GM21515 (cell line): Measurements from ENCODE around the gene LRRC57.
"Not testable (repeated sequence)": the region's sequence is repeated elsewhere in the genome, so short reads cannot be mapped to it uniquely, and the experiment has no call there.

Experiments used
- ATAC-seq: cut with Tn5 transposase; IDR thresholded peaks from one replicate; pipeline ENCODE4 v1.9.1; 2021; ENCODE audit not compliant: unreplicated experiment

LRRC57 gene

GRCh38 chr15:42548249-42549031 is at the start of gene LRRC57, which contains the start of gene HAUS2:
TSS of gene LRRC57 (minus strand) at chr15:42548793. CDS start at chr15:42548434, 359 bp downstream.
TSS of gene HAUS2 (plus strand) at chr15:42548838. CDS start at chr15:42548873, 35 bp downstream.
- ATAC-seq: peak; percentile 77

GRCh38 chr15:42595626-42596240 is 47.1 kb upstream of the LRRC57 start:
- ATAC-seq: no peak

GRCh38 chr15:42594095-42594494 is 45.5 kb upstream of the LRRC57 start:
- no peak for ATAC-seq

GRCh38 chr15:42593143-42593542 is 44.5 kb upstream of the LRRC57 start:
- no peak for ATAC-seq

- no peak for ATAC-seq
Measured at GRCh38 chr15:42592716-42593115, 44.1 kb upstream of the LRRC57 start.

GRCh38 chr15:42591238-42591934 is 42.8 kb upstream of the LRRC57 start:
- no peak for ATAC-seq

GRCh38 chr15:42590619-42591237 is 42.1 kb upstream of the LRRC57 start:
- ATAC-seq: no peak

- no peak for ATAC-seq
Measured at GRCh38 chr15:42584031-42584765, 35.6 kb upstream of the LRRC57 start.

GRCh38 chr15:42582569-42583375 is 34.2 kb upstream of the LRRC57 start:
- ATAC-seq: no peak

GRCh38 chr15:42581272-42581730 is 32.7 kb upstream of the LRRC57 start:
- ATAC-seq: peak; percentile 70

- ATAC-seq: no peak
Measured at GRCh38 chr15:42578984-42579537, 30.5 kb upstream of the LRRC57 start.

- no peak for ATAC-seq
Measured at GRCh38 chr15:42577514-42578031, 29.0 kb upstream of the LRRC57 start.

GRCh38 chr15:42576776-42577175 is 28.2 kb upstream of the LRRC57 start:
- no peak for ATAC-seq

GRCh38 chr15:42576040-42576594 is 27.5 kb upstream of the LRRC57 start:
- ATAC-seq: no peak

- ATAC-seq: peak; percentile 85
Measured at GRCh38 chr15:42575188-42576039, 26.8 kb upstream of the LRRC57 start, which contains the start of gene STARD9. TSS of gene STARD9 (plus strand) at chr15:42575606. CDS start at chr15:42575716, 110 bp downstream.

- no peak for ATAC-seq
Measured at GRCh38 chr15:42558739-42559138, 10.1 kb upstream of the LRRC57 start.

- ATAC-seq: not testable (repeated sequence)
Measured at GRCh38 chr15:42556550-42557207, 8.1 kb upstream of the LRRC57 start.
